ENCODE results near the gene PLP1.

PLP1 gene

GRCh38 chrX:103791228-103791627, 14.6 kb downstream of the PLP1 start:
- FAIRE-seq (no peak), DNase-seq (ENCODE audit: insufficient read length, low spot score) (no peak)
- no peak for TF ChIP-seq CTCF (IDR thresholded peaks at IDR 0.05; ENCODE audit: insufficient read depth, missing control alignments)

GRCh38 chrX:103791826-103792485, 15.3 kb downstream of the PLP1 start:
- FAIRE-seq (no peak), DNase-seq (ENCODE audit: insufficient read length, low spot score) (no peak)
- no peak for TF ChIP-seq CTCF (IDR thresholded peaks at IDR 0.05; ENCODE audit: insufficient read depth, missing control alignments)

GRCh38 chrX:103792916-103793544, 16.4 kb downstream of the PLP1 start:
- FAIRE-seq (no peak), DNase-seq (ENCODE audit: insufficient read length, low spot score) (no peak)
- TF ChIP-seq CTCF (IDR thresholded peaks at IDR 0.05; ENCODE audit: insufficient read depth, missing control alignments), result no peak

- FAIRE-seq (no peak), DNase-seq (ENCODE audit: insufficient read length, low spot score) (no peak)
- no peak for TF ChIP-seq CTCF (IDR thresholded peaks at IDR 0.05; ENCODE audit: insufficient read depth, missing control alignments)
Observed at GRCh38 chrX:103793545-103793940, 16.9 kb downstream of the PLP1 start.

GRCh38 chrX:103794119-103794518, 17.5 kb downstream of the PLP1 start:
- FAIRE-seq (no peak), DNase-seq (ENCODE audit: insufficient read length, low spot score) (no peak)
- no peak for TF ChIP-seq CTCF (IDR thresholded peaks at IDR 0.05; ENCODE audit: insufficient read depth, missing control alignments)

- no peak for TF ChIP-seq CTCF (IDR thresholded peaks at IDR 0.05; ENCODE audit: insufficient read depth, missing control alignments)
- DNase-seq (ENCODE audit: insufficient read length, low spot score) (no peak), FAIRE-seq (no peak)
Observed at GRCh38 chrX:103797691-103798090, 21.1 kb downstream of the PLP1 start.

GRCh38 chrX:103800318-103800717, 23.7 kb downstream of the PLP1 start:
- no peak for DNase-seq (ENCODE audit: insufficient read length, low spot score)
- FAIRE-seq, result no peak
- TF ChIP-seq CTCF (IDR thresholded peaks at IDR 0.05; ENCODE audit: insufficient read depth, missing control alignments), result no peak
